Measurements from ENCODE around the gene ZXDA. TPM values are rescaled to one million over a fixed set of nuclear protein-coding genes. Genes with fewer than 3 reads are reported as not detected.

ZXDA gene
- total and polyA plus RNA-seq, 7 donors = 0.64 to 4.7 (median 2.6) TPM

GRCh38 chrX:57899906-57900305, 10.4 kb downstream of the ZXDA start:
- ATAC-seq (no peak), DNase-seq (no peak)
- no peak for TF ChIP-seq CTCF (IDR thresholded peaks at IDR 0.05)
- H3K4me1 ChIP-seq = peaks cover 7% of the 10 kb centered on the region
- peaks cover 2% of the 10 kb centered on the region for H3K9me3 ChIP-seq
- intact Hi-C loops (cut with DNase I) = loop anchor here in 1 of 2 donors (10.0 kb wide), 1 partner anchor 305 kb away; the partner anchor contains the start of gene ZXDB
- H3K36me3 ChIP-seq (ENCODE audit: insufficient read depth in 1 of 2, low read depth in 1 of 2) = no peaks in the 10 kb centered on the region
- no peaks in the 10 kb centered on the region for H3K27me3 ChIP-seq (ENCODE audit: insufficient read depth in 3 of 3, low read length in 2 of 3)
- H3K27ac ChIP-seq = peak overlapping the region; percentile 67
- no peak overlapping the region for H3K4me3 ChIP-seq

- no peak overlapping the region for H3K27ac ChIP-seq
- H3K4me1 ChIP-seq = peaks cover 7% of the 10 kb centered on the region
- no peak overlapping the region for H3K4me3 ChIP-seq
- DNase-seq (no peak), ATAC-seq (no peak)
- H3K27me3 ChIP-seq (ENCODE audit: insufficient read depth in 3 of 3, low read length in 2 of 3) = no peaks in the 10 kb centered on the region
- intact Hi-C loops (cut with DNase I) = no loop called here
- peaks cover 2% of the 10 kb centered on the region for H3K9me3 ChIP-seq
- TF ChIP-seq CTCF (IDR thresholded peaks at IDR 0.05) = no peak
- no peaks in the 10 kb centered on the region for H3K36me3 ChIP-seq (ENCODE audit: insufficient read depth in 1 of 2, low read depth in 1 of 2)
- 51 to 85% (median 81%) methylated on average over 1 of the region's 1 CpG for WGBS, 3 donors
Measured at GRCh38 chrX:57899064-57899463, 11.2 kb downstream of the ZXDA start.

- H3K27ac ChIP-seq = no peak overlapping the region
- H3K27me3 ChIP-seq (ENCODE audit: insufficient read depth in 3 of 3, low read length in 2 of 3) = peaks cover 0 to 6% (median 0%) of the 10 kb centered on the region in 3 donors
- no peak for DNase-seq
- H3K36me3 ChIP-seq (ENCODE audit: insufficient read depth in 1 of 2, low read depth in 1 of 2) = no peaks in the 10 kb centered on the region
- no peak overlapping the region for H3K4me3 ChIP-seq
- 70 to 97% (median 93%) methylated on average over 6 of the region's 6 CpGs for WGBS, 3 donors
- H3K4me1 ChIP-seq = peaks cover 2% of the 10 kb centered on the region
- peaks cover 15% of the 10 kb centered on the region for H3K9me3 ChIP-seq
- no peak for ATAC-seq
- intact Hi-C loops (cut with DNase I) = no loop called here
- TF ChIP-seq CTCF (IDR thresholded peaks at IDR 0.05) = no peak
Measured at GRCh38 chrX:57871463-57871862, 38.8 kb downstream of the ZXDA start.

Other genes with a start within 250 kb of the ZXDA start
- not detected for gene NLRP2B, start 230.2 kb downstream of the ZXDA start, total RNA-seq
- gene NLRP2B, start 230.2 kb downstream of the ZXDA start, polyA plus RNA-seq = under 1 TPM in 1 of 3 donors, not detected in 2; 0.03 TPM